GM18873 (cell line): ENCODE measurements around the gene GIT2.
"Not testable (repeated sequence)": the region's sequence is repeated elsewhere in the genome, so short reads cannot be mapped to it uniquely, and the experiment has no call there.

ENCODE experiments used
- ATAC-seq: cut with Tn5 transposase; IDR thresholded peaks from one replicate; pipeline ENCODE4 v1.9.1; 2021; ENCODE audit warnings: mild to moderate bottlenecking, moderate library complexity, moderate number of reproducible peaks; ENCODE audit not compliant: unreplicated experiment, low FRiP score

The GIT2 gene

DNA sequence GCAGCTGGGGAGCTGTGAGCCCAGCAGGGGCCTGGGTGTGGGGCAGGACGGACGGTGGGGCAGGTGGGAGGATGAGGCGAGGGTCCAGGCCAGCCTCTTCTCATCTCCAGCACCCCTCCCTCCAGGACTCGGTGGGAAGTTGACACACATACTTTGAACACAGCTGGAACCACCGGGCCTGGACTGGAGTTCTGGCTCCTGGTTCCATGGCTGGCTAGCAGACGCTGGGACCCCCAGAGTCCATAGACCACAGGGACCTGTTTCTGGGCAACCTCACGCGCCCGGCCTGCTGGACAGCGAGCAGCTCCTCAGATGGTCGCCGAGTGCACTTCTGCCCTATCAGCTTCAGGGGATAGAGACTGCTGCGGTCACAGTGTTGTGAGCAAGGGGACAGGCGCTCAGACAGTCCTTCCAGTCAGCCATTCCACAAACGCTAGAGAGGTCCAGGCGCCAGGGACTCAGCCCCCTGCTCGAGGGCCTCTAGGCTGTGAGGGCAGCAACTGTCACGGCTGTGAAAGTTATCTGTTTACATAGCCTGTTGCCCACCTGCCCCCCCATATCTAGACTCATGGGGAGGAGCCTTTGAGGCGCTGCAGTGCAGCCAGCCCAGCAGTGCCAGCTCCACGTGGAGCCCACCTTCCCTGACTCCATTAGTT, 70.9 kb downstream of the GIT2 start:
- no peak for ATAC-seq

DNA sequence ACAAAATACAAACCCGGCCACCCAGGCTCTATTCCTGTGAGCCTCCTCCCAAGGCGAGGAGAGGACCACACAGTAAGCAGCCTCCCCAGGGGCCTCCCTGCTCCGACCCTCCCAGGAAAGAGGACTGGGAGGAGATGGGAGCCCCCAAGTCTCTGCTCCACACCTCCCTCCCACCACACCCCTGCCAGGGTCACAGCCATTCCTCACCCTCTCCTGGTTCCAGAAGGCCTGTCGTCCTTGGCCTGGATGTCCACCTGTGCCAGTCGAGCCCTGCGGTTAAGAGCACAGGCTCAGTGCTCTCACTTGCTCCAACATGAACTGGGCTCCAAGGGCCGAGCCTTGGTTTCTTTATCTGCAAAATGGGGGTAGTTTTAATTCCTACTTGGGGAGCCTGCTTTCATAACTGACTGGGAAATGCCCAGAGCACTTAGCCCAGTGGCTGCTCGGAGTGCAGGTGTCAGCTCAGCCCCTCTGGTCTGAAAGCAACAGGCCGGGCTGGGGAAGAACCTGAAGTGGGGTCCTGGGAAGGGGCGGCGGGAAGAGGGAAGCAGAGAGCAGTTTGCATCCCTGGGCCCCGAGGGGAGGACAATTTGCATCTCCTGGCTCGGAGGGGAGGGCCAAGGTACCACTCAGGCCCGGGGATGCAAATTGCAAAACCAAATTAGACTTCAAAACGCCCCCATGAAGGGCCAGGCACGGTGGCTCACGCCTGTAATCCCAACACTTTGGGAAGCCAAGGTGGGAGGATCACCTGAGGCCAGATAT, 72.5 kb downstream of the GIT2 start:
- no peak for ATAC-seq

DNA sequence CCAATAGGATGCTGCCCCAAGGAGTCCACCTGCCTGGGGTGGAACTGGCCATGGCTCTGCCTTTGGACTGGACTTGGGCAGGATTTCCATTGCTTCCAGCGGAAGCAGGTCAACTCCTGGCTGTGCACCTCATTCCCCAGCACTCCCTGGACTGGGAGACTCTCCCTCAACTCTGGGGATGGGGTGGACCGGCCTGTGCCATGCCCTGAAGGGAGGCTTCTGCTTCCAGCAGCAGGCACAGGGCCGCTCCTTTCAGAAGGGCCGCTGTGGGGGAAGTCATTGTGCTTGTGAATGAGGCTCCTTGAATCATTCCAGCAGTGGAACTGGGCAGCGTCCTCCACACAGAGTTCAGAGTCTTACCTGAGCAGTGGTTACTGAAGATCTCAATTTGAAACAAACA, 73.1 kb downstream of the GIT2 start:
- no peak for ATAC-seq

DNA sequence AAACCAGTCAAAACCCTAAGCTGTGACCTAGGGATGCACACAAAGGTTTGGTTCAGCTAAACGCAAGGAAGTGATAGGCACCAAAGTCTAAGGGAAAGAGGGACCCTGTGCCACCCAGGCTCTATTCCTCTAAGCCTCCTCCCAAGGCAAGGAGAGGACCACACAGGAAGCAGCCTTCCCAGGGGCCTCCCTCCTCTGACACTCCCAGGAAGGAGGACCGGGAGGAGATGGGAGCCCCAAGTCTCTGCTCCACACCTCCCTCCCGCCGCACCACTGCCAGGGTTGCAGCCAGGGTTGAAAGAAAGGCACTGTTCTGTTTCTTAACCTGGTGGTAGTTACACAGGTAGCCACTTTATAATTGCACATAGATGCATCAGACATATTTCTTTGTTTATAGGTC, 74.2 kb downstream of the GIT2 start:
- ATAC-seq, result no peak

DNA sequence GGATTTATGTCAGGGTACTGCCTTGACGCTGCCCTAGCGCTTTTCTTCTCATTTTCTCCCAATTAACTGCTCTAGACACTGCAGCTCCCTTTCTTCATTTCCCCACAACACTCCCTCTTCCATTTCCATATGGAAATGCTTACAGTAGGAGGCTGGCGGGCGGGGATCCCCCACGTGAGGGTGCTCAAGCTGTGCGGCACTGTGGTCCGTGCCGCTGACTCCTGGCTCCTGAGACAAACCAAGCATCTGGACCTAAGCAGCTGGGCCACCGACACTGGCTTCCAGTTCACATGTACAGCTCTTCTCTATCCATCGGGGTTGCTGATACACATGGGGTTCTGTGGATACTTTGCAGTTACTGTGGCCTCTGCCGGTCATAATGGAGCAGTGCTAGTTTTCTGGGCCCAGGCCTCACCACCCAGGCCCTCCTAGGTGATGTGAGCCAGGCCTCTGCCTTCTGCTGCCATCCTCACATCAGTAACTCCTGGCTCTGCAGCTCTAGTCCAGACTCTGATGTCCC, 75.8 kb downstream of the GIT2 start:
- no peak for ATAC-seq

DNA sequence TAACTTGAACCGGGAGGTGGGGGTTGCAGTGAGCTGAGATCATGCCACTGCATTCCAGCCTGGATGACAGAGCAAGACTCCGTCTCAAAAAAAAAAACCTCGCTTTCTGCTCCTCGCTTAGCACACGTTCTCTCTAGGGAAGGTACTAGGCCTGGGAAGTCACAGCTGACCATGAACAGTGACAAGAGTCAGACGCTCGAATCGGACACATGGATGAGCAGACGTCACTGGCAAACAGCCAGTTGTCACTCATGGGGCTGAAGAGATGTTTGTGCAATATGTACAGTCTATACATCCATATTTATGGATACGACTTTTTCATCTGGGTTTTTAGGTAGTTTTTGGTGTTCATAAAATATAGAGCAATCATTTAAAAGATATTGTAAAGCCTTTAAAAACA, 76.7 kb downstream of the GIT2 start:
- ATAC-seq, result no peak

DNA sequence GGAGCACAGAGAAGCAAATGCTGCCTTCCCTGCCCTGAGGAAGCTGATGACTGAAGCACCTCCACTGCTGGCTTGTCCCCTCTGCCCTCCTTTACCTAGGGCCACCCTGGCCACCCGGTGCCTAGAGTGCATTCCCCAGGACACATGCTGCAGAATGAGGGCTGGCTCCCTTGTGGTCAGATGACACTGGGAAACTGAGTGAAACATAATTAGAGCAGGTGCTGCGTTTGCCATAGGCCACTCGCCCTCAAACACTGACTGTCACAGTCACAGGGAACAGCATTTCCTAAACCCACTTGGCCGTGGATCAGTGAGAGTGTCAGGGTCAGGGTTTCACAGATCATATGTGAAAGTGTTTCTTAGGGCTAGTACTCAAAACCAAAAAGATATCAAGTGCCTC, 80.1 kb downstream of the GIT2 start:
- no peak for ATAC-seq

DNA sequence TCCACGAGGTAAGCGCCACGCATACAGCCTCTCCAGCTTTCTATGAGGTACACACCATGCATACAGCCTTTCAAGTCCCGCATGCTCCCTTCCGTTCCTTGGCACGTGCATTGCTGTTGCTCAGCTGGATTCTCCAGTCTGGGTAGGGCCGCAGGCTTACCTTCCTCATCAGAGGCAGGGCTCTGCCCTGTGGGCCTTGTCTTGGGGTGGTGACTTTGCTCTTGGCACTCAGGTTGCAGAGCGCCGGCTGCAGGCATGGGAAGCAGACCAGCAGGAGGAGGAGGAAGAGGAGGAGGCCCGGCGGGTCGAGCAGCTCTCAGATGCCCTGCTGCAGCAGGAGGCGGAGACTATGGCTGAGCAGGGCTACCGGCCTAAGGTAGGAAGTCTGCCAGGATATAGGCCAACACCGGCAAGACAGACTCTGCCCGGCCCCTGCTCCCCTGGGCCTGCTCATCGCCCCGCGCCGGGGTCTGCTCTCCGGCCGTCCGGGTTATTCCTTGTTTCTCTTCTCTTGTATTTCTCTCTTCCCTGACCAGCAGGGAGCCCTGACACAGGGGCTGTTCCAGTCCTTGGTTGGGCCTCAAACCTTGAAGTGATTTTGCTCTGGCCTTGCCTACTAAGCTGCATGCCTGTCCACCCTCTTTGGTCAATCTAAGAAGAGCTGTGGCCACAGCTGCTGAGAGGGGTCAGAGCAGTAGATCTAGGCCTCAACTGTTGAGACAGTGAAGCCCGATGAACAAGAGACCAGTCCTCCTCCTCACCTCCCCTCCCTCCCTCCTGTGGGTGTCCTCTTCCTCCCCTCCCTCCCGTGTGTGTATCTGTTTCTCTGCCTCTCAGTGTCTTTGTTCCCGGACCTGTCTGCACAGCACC, 80.8 kb downstream of the GIT2 start:
- ATAC-seq, result no peak

DNA sequence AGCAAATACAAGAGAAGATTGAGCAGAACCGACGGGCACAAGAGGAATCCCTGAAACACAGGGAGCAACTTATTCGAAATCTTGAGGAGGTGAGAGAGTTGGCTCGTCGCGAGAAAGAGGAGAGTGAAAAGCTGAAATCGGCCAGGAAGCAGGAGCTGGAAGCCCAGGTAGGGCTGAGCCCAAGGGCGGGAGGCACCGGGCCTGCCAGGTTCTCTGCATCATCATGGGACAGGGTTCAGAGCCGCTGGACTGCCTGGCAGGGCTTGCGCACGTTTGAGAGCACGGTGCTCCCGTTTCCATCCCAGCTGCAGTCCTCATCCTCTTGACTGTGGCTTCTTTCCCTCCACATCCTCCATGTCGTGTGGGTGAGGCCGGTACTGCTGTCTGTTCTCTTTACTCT, 81.7 kb downstream of the GIT2 start:
- ATAC-seq, result no peak

DNA sequence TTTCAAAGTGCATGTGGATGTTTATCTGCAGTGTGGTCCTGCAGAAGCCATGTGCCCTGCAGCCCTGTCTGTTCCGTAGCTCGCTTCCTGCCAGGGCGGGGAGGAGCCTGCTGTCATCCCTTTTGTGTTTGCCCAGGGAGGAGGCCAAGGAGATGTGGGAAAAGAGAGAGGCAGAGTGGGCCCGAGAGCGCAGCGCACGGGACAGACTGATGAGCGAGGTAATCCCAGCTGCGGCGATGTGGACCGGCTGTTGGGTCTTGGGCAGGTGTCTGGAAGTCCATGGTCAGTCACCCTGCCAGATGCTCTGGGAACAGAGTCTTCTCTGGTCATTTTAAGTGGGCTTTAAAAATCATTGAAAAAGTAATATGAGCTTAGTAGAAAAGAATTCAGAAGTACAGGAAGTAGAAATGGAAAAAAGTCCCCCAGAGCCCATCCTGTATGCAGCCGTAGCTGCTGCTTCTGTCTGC, 83.3 kb downstream of the GIT2 start:
- ATAC-seq, result no peak

DNA sequence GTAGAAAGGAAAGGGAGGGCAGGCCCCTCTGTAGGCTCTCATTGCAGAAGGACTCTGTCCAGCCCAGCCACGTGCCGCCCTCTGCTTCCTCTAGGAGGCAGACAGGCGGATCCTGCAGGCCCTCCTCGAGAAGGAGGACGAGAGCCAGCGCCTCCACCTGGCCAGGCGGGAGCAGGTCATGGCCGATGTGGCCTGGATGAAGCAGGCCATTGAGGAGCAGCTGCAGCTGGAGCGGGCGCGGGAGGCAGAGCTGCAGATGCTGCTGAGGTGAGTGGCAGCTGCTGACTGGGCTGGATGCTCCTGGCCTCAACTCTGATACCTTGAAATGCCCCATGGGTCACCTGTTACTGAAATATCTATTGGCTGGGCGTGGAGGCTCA, 85.2 kb downstream of the GIT2 start:
- ATAC-seq, result no peak

DNA sequence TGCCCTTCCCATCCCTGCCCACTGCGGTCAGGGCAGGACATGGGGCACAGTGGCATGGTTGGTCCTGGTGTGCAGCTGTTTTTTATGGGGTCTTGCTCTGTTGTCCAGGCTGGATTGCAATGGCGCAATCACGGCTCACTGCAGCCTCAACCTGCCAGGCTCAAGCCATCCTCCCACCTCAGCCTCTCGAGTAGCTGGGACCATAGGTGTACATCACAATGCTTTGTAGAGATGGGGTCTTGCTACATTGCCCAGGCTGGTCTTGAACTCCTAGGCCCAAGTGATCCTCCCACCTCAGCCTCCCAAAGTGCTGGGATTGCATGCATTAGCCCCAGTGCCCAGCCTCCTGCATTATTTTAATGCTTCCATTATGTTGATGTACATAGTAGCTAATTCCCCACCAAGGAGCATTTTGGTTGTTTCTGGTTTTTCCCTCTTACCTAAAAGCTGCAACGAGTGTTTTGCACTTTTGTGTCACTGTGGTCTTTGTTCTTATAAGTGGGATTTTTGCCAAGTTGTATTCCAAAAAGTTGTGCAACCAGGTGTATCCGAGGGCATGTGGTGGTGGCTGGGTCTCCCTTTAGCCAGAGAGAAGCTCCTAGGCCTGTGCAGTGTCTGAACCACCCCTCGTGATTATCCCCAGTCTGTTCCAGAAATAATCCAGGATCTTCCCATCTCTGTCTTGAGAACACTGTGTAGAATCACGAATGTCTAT, 85.8 kb downstream of the GIT2 start:
- no peak for ATAC-seq

DNA sequence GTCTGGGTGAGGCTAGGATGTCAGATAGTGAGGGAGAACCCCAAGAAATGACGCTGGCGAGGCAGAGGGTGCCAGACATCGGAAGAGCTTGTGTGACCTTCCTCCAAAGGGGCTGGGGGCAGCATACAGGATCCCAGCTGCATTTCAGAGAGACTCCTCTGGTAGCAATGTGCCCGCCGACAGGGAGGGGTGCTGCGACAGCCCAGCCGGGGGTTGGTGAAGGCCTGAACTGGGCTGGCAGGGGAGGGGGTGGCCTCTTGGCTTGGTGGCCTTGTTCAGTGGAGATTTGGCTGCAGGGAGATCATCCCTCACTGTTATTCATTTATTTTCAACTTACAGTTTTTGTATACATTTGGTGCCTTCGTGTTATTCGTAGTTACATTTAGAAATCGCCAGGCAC, 90.9 kb downstream of the GIT2 start:
- ATAC-seq, result no peak

DNA sequence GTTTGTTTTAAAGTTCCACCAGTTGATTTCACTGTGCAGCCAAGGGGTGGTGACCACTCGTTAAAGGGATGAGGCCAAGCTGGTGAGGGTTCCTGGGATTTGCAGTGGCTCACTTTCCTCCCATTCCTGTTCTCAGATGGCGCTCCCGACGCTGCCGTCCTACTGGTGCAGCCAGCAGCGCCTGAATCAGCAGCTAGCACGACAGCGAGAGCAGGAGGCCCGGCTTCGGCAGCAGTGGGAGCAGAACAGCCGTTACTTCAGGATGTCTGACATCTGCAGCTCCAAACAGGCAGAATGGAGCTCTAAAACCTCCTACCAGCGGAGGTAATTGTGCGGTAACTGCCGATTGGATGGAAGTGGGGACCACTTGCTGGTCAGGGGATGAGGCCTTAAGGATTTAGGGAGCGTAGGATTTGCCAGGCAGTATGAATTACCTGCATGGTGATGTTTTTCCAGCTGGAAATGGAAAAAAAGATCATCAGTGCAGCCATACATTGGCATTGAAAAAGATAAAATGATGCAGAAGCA, 93.2 kb downstream of the GIT2 start:
- ATAC-seq, result no peak

DNA sequence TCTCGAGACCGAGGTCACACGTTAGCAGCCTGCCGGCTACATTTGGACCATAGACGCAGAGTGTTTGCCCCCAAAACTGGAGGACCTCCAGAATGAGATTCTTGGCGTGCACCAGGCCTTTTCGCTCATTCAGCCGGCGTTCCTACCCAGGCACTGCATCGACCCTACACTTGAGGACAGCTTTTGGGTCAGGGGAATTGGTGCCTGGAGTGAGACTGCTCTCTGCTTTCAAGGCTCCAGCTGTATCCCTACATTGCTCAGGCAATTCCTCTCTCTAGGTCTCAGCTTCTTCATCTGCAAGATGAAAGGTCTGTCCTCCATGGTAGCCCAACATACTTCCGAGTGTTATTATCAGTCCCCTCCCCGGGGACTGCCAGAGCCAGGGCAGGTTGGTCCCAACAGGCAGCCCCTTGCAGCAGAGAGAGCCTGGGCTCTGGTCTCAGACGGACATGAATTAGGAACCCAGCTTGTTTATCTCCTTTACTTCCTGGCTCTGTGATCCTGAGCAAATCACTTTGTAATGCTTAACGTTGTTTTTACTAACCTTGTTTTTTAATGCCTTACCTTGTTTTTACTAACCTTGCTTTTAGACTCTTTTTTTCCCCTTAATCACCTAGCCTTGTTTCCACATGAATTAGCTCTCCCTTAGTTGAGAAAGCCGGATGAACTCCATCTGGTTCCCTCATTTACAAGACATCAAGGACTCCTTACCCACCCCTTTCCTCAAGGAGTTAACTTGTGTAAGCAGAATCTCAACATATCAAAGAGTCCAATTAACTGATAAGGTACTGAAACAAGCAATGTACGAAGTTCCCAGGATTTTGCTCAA, 95.2 kb downstream of the GIT2 start:
- no peak for ATAC-seq

DNA sequence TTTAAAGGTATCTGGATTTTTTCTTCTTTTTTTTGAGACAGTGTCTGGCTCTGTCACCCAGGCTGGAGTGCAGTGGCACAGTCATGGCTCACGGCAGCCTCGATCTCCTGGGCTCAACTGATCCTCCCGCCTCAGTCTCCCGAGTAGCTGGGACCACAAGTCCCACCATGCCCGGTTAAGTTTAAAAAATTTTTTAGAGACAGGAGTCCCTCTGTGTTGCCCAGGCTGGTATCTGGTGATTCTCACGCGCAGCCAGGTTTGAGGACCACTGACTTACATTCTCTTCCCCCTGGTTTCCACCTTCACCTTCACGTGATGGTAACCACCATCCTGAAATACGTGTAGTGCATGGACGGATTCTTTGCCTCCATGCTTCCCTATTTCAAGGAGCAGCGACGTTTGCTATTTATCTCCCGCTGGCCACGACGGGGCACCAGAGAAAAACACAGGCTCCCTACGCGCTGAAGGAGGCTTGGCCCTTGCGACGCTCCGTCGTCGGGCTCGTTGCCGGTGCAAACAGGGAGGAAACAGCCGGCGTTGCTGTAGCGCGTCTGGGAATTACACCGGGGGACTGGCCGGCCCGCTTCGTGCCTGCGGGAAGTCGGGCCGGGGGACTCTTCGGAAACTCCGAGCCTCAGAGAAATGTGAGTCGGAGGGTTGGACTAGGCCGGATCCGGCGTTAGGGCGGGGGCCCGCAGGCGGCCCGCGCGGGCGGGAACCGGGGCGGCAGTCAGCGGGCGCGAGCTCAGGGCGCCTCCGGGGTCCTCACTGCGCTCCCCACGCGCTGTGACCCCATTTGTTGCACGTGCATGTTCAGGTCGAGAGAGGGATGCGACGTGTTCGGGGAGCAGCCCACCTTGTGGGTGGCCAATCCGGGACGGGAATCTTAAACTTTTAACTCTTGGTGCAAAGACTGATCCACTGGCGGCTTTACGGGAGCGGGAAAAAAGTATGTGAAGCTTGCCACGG, 96.1 kb downstream of the GIT2 start, which contains the start of gene TCHP:
Gene TCHP, plus strand, starts transcription at position 492 of the 969 bp plus-strand sequence. CDS start 2,753 bp downstream, outside the sequence.
- ATAC-seq, result no peak

DNA sequence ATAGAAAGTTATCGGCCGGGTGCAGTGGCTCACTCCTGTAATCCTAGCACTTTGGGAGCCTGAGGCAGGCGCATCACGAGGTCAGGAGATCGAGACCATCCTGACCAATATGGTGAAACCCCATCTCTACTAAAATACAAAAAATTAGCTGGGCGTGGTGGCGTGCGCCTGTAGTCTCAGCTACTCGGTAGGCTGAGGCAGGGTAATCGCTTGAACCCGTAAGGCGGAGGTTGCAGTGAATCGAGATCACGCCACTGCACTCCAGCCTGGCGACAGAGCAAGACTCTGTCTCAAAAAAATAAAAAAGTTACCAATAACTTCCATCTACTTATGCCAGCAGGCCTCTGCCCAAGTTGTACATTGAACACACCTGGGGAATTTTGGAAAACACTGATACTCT, 96.8 kb downstream of the GIT2 start:
- ATAC-seq, result not testable (repeated sequence)

DNA sequence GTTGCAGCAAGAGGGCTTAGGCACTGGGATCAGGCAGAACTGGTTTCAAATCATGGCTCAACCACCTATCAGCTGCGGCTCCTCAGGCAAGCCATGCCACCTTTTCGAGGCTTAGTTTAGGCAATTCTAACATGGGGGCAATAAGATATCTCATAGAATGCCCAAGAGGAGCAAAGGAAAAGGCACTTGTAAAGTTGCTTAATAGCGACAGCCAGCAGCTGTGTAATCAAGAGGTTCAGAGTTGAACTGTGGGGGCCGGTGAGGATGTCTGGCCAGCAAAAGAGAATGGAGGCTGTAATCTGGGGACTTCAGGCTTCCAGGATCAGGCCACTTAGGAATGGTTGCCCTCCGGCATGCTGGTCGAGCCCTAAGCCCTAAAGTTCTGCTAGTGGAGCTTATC, 99.1 kb downstream of the GIT2 start:
- no peak for ATAC-seq
